HG02588 (cell line): Measurements from ENCODE around the gene CLASP1.
"Not testable (repeated sequence)": the region's sequence is repeated elsewhere in the genome, so short reads cannot be mapped to it uniquely, and the experiment has no call there.

Experiments used
- ATAC-seq: cut with Tn5 transposase; IDR thresholded peaks from one replicate; pipeline ENCODE4 v1.9.1; 2021; ENCODE audit warnings: mild to moderate bottlenecking, moderate library complexity; ENCODE audit not compliant: unreplicated experiment

Gene CLASP1

GRCh38 chr2:121584741-121585140 is 64.5 kb downstream of the CLASP1 start:
- no peak for ATAC-seq

GRCh38 chr2:121583555-121583954 is 65.7 kb downstream of the CLASP1 start:
- no peak for ATAC-seq

GRCh38 chr2:121582272-121582671 is 67.0 kb downstream of the CLASP1 start:
- ATAC-seq, result no peak

- no peak for ATAC-seq
Measured at GRCh38 chr2:121579309-121579708, 70.0 kb downstream of the CLASP1 start.

GRCh38 chr2:121577381-121577780 is 71.9 kb downstream of the CLASP1 start:
- ATAC-seq, result no peak

GRCh38 chr2:121576263-121576662 is 73.0 kb downstream of the CLASP1 start:
- no peak for ATAC-seq

- no peak for ATAC-seq
Measured at GRCh38 chr2:121575800-121576199, 73.5 kb downstream of the CLASP1 start.

- no peak for ATAC-seq
Measured at GRCh38 chr2:121570667-121571055, 78.6 kb downstream of the CLASP1 start.

- ATAC-seq, result no peak
Measured at GRCh38 chr2:121570036-121570666, 79.1 kb downstream of the CLASP1 start.

- no peak for ATAC-seq
Measured at GRCh38 chr2:121567957-121568409, 81.3 kb downstream of the CLASP1 start.

- ATAC-seq, result no peak
Measured at GRCh38 chr2:121567452-121567851, 81.8 kb downstream of the CLASP1 start.

GRCh38 chr2:121565389-121566250 is 83.6 kb downstream of the CLASP1 start:
- ATAC-seq, result no peak

- no peak for ATAC-seq
Measured at GRCh38 chr2:121564905-121565304, 84.4 kb downstream of the CLASP1 start.

- ATAC-seq, result not testable (repeated sequence)
Measured at GRCh38 chr2:121563754-121564153, 85.5 kb downstream of the CLASP1 start.

- no peak for ATAC-seq
Measured at GRCh38 chr2:121562269-121563176, 86.7 kb downstream of the CLASP1 start.

- ATAC-seq, result no peak
Measured at GRCh38 chr2:121561617-121562268, 87.5 kb downstream of the CLASP1 start.

- ATAC-seq, result no peak
Measured at GRCh38 chr2:121558329-121558728, 90.9 kb downstream of the CLASP1 start.

- ATAC-seq, result no peak
Measured at GRCh38 chr2:121555008-121555407, 94.3 kb downstream of the CLASP1 start.

GRCh38 chr2:121552477-121553180 is 96.6 kb downstream of the CLASP1 start:
- not testable (repeated sequence) for ATAC-seq

GRCh38 chr2:121550669-121551068 is 98.6 kb downstream of the CLASP1 start:
- ATAC-seq, result no peak
